A549 (cell line): ENCODE results near the gene CDT1. TPM values are rescaled to one million over a fixed set of nuclear protein-coding genes. Genes with fewer than 3 reads are reported as not detected.

Source experiments
- ATAC-seq, 2 experiments: fragments of 200-7000 bp in 1 of 2; fragments of >200 bp in 1 of 2; cut with Nextera tagmentation in 1 of 2; cut with Tn5 transposase in 1 of 2; 3 replicates each; pipeline versions ENCODE4 v1.8.0 to v1.9.1; 2018 to 2020; ENCODE audit warnings: mild to moderate bottlenecking in 1 of 2, moderate library complexity in 1 of 2
- CTCF ChIA-PET: fragments of 300-600 bp; sonication (Branson Sonifier 250); formaldehyde crosslinking; extraction: SDS; loops from one replicate; lab custom pipeline; 2021; ENCODE audit warnings: antibody characterized with exemption, inconsistent platforms; lab: Yijun Ruan, JAX
- POLR2A ChIA-PET: fragments of 350-600 bp; formaldehyde crosslinking; extraction: SDS; loops from one replicate; lab custom pipeline; 2021; ENCODE audit warnings: antibody characterized with exemption, inconsistent platforms; lab: Yijun Ruan, JAX
- DNase-seq, 2 experiments: peaks; one replicate each; pipeline versions ENCODE4 v3.0.0 to v3.0.0-alpha.2; 2011 to 2016; ENCODE audit warnings: low read depth in 1 of 2, low spot score in 1 of 2
- FAIRE-seq: peaks from 2 replicates; lab custom pipeline; 2011; peaks lifted over from hg19 to GRCh38; lab: Jason Lieb, UNC
- H3K27ac ChIP-seq, 2 experiments: fragments of >200 bp; sonication (Bioruptor Twin); formaldehyde crosslinking; 3 replicates each; pipeline ENCODE4 v1.5.1; 2016 to 2017
- H3K4me1 ChIP-seq: fragments of >200 bp; sonication (Bioruptor Twin); formaldehyde crosslinking; 3 replicates; pipeline ENCODE4 v1.6.1; 2016
- H3K4me2 ChIP-seq: fragments of >200 bp; sonication (Bioruptor Twin); formaldehyde crosslinking; 3 replicates; pipeline ENCODE4 v1.6.1; 2016
- H3K4me3 ChIP-seq: fragments of >200 bp; sonication (Bioruptor Twin); formaldehyde crosslinking; 3 replicates; pipeline ENCODE4 v1.5.1; 2016
- H3K9me3 ChIP-seq: fragments of >200 bp; sonication (Bioruptor Twin); formaldehyde crosslinking; 3 replicates; pipeline ENCODE4 v1.6.1; 2016
- CBX2 ChIP-seq: fragments of 200-600 bp; sonication (generic); IDR thresholded peaks from 2 replicates; pipeline ENCODE4 v1.6.1; 2016; ENCODE audit warnings: low read depth, mild to moderate bottlenecking, borderline replicate concordance
- CEBPB ChIP-seq, 2 experiments: fragments of >200 bp in 1 of 2; sonication (Bioruptor Twin) in 1 of 2; formaldehyde crosslinking in 1 of 2; IDR thresholded peaks; 2 replicates each; pipeline ENCODE4 v1.6.1; 2012 to 2016
- EP300 ChIP-seq, 2 experiments: fragments of >200 bp; sonication (Bioruptor Twin); formaldehyde crosslinking; IDR thresholded peaks; 2 replicates in 1 of 2; 3 replicates in 1 of 2; pipeline ENCODE4 v1.6.1; 2016 to 2017
- ESRRA ChIP-seq: fragments of 150-350 bp; IDR thresholded peaks from 2 replicates; pipeline ENCODE4 v1.6.1; 2014; ENCODE audit warnings: mild to moderate bottlenecking, low read length, borderline replicate concordance
- FOSL2 ChIP-seq, 2 experiments: fragments of 450-650 bp in 1 of 2; fragments of >200 bp in 1 of 2; sonication (Bioruptor Twin) in 1 of 2; formaldehyde crosslinking; IDR thresholded peaks; 2 replicates each; pipeline versions ENCODE4 v1.5.0 to v1.6.1; 2016 to 2020; ENCODE audit warnings: mild to moderate bottlenecking in 1 of 2, moderate library complexity in 1 of 2
- GATA3 ChIP-seq: IDR thresholded peaks from 2 replicates; pipeline ENCODE4 v1.6.1; 2012; ENCODE audit warnings: borderline replicate concordance
- HDAC2 ChIP-seq: fragments of 200-600 bp; sonication (generic); IDR thresholded peaks from 2 replicates; pipeline ENCODE4 v1.6.1; 2016
- HES2 ChIP-seq: fragments of >200 bp; sonication (Bioruptor Twin); formaldehyde crosslinking; IDR thresholded peaks from 2 replicates; pipeline ENCODE4 v1.6.1; 2016
- HOXB13 ChIP-seq: fragments of 250-450 bp; sonication (Bioruptor Pico); IDR thresholded peaks from 2 replicates; pipeline ENCODE4 v1.5.0; 2020; ENCODE audit warnings: low read depth, mild to moderate bottlenecking, moderate library complexity
- KDM5A ChIP-seq: fragments of 200-600 bp; sonication (generic); IDR thresholded peaks from 2 replicates; pipeline ENCODE4 v1.6.1; 2016; ENCODE audit warnings: antibody characterized with exemption, mild to moderate bottlenecking
- MAZ ChIP-seq: fragments of 150-350 bp; IDR thresholded peaks from 2 replicates; pipeline ENCODE4 v1.6.1; 2014; ENCODE audit warnings: antibody characterized with exemption, low read depth, low read length, borderline replicate concordance
- MYC ChIP-seq: IDR thresholded peaks from 2 replicates; pipeline ENCODE4 v1.6.1; 2012; ENCODE audit warnings: mild to moderate bottlenecking, inconsistent platforms, low read length, improper control_type of control experiment, borderline replicate concordance
- NFE2L2 ChIP-seq: fragments of 150-350 bp; conservative IDR thresholded peaks from 2 replicates; pipeline ENCODE4 v1.6.1; 2014; ENCODE audit warnings: low read length
- NPAS2 ChIP-seq: fragments of 250-450 bp; sonication (Bioruptor Pico); IDR thresholded peaks from 2 replicates; pipeline ENCODE4 v1.8.0; 2022; ENCODE audit warnings: mild to moderate bottlenecking, moderate library complexity, borderline replicate concordance
- NR3C1 ChIP-seq: fragments of >200 bp; sonication (Bioruptor Twin); formaldehyde crosslinking; IDR thresholded peaks from 3 replicates; pipeline ENCODE4 v1.6.1; 2017
- PHF8 ChIP-seq: fragments of 200-600 bp; sonication (generic); IDR thresholded peaks from 2 replicates; pipeline ENCODE4 v1.6.1; 2016; ENCODE audit warnings: low read depth, mild to moderate bottlenecking, antibody characterized with exemption, moderate library complexity, borderline replicate concordance
- RAD21 ChIP-seq, 2 experiments: fragments of >200 bp in 1 of 2; sonication (Bioruptor Twin) in 1 of 2; formaldehyde crosslinking in 1 of 2; IDR thresholded peaks in 1 of 2; conservative IDR thresholded peaks in 1 of 2; 2 replicates in 1 of 2; 3 replicates in 1 of 2; pipeline ENCODE4 v1.6.1; 2012 to 2018; ENCODE audit warnings: inconsistent platforms in 1 of 2
- RFX5 ChIP-seq: fragments of 450-650 bp; IDR thresholded peaks from 2 replicates; pipeline ENCODE4 v1.7.1; 2014; ENCODE audit warnings: antibody characterized with exemption, mild to moderate bottlenecking, moderate library complexity
- RNF2 ChIP-seq: fragments of 200-600 bp; sonication (generic); IDR thresholded peaks from 2 replicates; pipeline ENCODE4 v1.6.1; 2016; ENCODE audit warnings: low read depth, mild to moderate bottlenecking, antibody characterized with exemption, moderate library complexity, borderline replicate concordance
- SREBF2 ChIP-seq: fragments of 450-650 bp; IDR thresholded peaks from 2 replicates; pipeline ENCODE4 v1.6.1; 2014; ENCODE audit warnings: mild to moderate bottlenecking, moderate library complexity
- TFCP2L1 ChIP-seq: fragments of 250-450 bp; sonication (Bioruptor Pico); IDR thresholded peaks from 2 replicates; pipeline ENCODE4 v1.5.0; 2021; ENCODE audit warnings: mild to moderate bottlenecking
- USF2 ChIP-seq: fragments of 450-650 bp; IDR thresholded peaks from 2 replicates; pipeline ENCODE4 v1.6.1; 2014; ENCODE audit warnings: antibody characterized with exemption
- ZC3H11A ChIP-seq: fragments of 450-650 bp; IDR thresholded peaks from 2 replicates; pipeline ENCODE4 v1.6.1; 2014; ENCODE audit warnings: antibody characterized with exemption, mild to moderate bottlenecking
- WGBS: methylation state at CpG from one replicate; pipeline ENCODE4 v1.1.6; 2017; ENCODE audit errors: missing lambda C conversion rate; 5-methylcytosine and 5-hydroxymethylcytosine counted together
- polyA plus RNA-seq, 4 experiments: library from polyadenylated mRNA; depleted of rRNA in 3 of 4; stranded (reverse); fragments of >200 nt; fragmentation: RNase III in 1 of 4; extraction: RNeasy Plus Mini Kit Qiagen cat#74134 plus additional on column Dnase treatment in 1 of 4; gene quantifications; 2 replicates in 3 of 4; 3 replicates in 1 of 4; pipeline ENCODE4 v1.2.3, GENCODE V29; 2011 to 2017
- TF ChIP-seq, protein P1 (sequence below): IDR thresholded peaks from 2 replicates; pipeline ENCODE4 v1.6.1; 2012; ENCODE audit warnings: low read depth, borderline replicate concordance
- TF ChIP-seq, protein P2 (sequence below): fragments of >200 bp; sonication (Bioruptor Twin); formaldehyde crosslinking; IDR thresholded peaks from 3 replicates; pipeline ENCODE4 v1.6.1; 2016

Gene CDT1
- polyA plus RNA-seq, 2 of the 4 experiments (the other 2 are of a cell fraction), result 3.8 to 16.0 TPM

DNA sequence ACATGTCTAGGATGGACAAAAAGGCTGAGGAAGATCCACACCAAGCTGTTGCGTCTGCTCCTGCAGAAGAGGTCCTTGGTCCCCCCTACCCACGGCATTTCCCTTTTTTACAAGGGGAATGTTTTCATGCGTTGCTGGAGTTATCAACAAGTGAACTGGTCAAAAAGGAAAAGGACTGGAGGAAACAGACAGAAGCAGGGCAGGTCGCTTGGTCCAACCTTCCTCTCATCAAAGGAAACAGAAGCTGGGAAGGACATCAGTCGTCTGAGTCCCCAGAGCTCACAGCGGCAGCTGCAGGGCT, 44.7 kb upstream of the CDT1 start:
- TF ChIP-seq, protein P1, sequence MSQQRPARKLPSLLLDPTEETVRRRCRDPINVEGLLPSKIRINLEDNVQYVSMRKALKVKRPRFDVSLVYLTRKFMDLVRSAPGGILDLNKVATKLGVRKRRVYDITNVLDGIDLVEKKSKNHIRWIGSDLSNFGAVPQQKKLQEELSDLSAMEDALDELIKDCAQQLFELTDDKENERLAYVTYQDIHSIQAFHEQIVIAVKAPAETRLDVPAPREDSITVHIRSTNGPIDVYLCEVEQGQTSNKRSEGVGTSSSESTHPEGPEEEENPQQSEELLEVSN, result no peak
- no peak for TF ChIP-seq RFX5
- TF ChIP-seq MYC, result no peak
- no peak for TF ChIP-seq HOXB13 (CRISPR knock-in tag)
- TF ChIP-seq NFE2L2, result no peak
- TF ChIP-seq CBX2, result no peak
- no peak for TF ChIP-seq KDM5A
- no peak for TF ChIP-seq PHF8
- TF ChIP-seq NPAS2 (CRISPR knock-in tag), result no peak
- TF ChIP-seq ZC3H11A, result no peak
- no peak for TF ChIP-seq HDAC2
- TF ChIP-seq HES2, result no peak
- TF ChIP-seq EP300 (IDR thresholded peaks at IDR 0.05), result no peak
- no peak for TF ChIP-seq GATA3
- ATAC-seq, result no peak
- FAIRE-seq, result no peak
- CTCF ChIA-PET, result interaction anchor here (1.4 to 31.8 kb wide), 4 partner anchors 11 to 42 kb away, joined by 3 to 596 read pairs (median 5); no protein-coding TSS in a partner anchor
- H3K9me3 ChIP-seq, result no peaks in the 10 kb centered on the region
- no peak overlapping the region for H3K4me3 ChIP-seq
- POLR2A ChIA-PET, result interaction anchor here (0.6 kb wide), 1 partner anchor 36 kb away, joined by 5 read pairs; no protein-coding TSS in a partner anchor
- H3K4me2 ChIP-seq, result no peak overlapping the region
- no peak overlapping the region for H3K27ac ChIP-seq
- WGBS, result 85% methylated on average over 6 of the region's 6 CpGs
- no peak for DNase-seq
- H3K4me1 ChIP-seq, result peaks cover 16% of the 10 kb centered on the region; the same call in 2 of the 3 replicates

DNA sequence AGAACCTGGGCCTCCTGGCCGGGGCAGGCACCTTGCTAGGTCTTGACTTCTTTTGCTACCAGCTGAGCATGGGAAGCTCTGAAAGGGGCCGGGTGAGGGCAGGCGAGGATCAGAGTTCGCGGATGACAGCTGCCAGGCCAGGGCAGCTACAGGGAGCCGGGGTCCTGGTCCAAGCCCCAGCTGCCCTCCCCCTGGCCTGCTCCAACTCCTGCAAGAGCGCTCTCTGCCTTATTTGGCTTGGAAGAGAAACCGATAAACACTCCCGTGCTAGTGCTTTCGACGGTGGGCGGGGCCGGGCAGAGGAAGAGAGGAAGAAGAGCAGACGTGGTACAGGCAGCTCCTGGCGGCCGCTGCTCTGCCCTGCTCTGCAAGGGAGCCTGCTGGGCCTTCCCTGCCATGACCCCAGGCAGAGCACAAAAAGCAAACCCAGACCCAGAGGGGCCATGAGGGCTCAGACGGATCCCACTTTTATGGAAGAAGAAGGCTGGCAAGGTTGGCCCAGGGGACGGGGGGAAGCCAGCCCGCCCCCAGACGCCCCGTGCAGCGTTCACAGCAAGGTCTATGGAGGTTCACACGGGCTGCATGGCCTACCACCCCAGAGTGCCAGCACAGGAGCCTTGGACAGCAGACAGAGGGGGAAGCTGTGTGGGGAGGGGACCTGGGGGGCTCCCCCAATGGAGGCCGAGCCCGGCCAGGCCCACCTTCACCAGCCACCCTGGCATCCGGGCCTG, 44.2 kb upstream of the CDT1 start:
- Histone ChIP-seq H3K9me3 (no peaks in the 10 kb centered on the region), H3K4me2 (no peak overlapping the region), H3K4me1 (peaks cover 17% of the 10 kb centered on the region; the same call in 2 of the 3 replicates), H3K27ac (no peak overlapping the region), H3K4me3 (no peak overlapping the region)
- DNase-seq, result no peak
- 85% methylated on average over 26 of the region's 26 CpGs for WGBS
- no peak for TF ChIP-seq RNF2
- TF ChIP-seq USF2, result no peak
- TF ChIP-seq ZC3H11A, result no peak
- no peak for TF ChIP-seq RAD21 (conservative IDR thresholded peaks at IDR 0.05 in 1 of 2, IDR thresholded peaks at IDR 0.05 in 1 of 2)
- no peak for TF ChIP-seq TFCP2L1
- TF ChIP-seq SREBF2, result no peak
- no peak for TF ChIP-seq MAZ
- TF ChIP-seq CBX2, result no peak
- TF ChIP-seq CEBPB (IDR thresholded peaks at IDR 0.05), result no peak
- TF ChIP-seq ESRRA, result no peak
- TF ChIP-seq NR3C1, result no peak
- TF ChIP-seq KDM5A, result no peak
- no peak for TF ChIP-seq FOSL2 (IDR thresholded peaks at IDR 0.05)
- no peak for TF ChIP-seq FOSL2 (CRISPR knock-in tag; IDR thresholded peaks at IDR 0.05)
- no peak for TF ChIP-seq HDAC2
- TF ChIP-seq, protein P2, sequence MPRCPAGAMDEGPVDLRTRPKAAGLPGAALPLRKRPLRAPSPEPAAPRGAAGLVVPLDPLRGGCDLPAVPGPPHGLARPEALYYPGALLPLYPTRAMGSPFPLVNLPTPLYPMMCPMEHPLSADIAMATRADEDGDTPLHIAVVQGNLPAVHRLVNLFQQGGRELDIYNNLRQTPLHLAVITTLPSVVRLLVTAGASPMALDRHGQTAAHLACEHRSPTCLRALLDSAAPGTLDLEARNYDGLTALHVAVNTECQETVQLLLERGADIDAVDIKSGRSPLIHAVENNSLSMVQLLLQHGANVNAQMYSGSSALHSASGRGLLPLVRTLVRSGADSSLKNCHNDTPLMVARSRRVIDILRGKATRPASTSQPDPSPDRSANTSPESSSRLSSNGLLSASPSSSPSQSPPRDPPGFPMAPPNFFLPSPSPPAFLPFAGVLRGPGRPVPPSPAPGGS, result no peak
- no peak for ATAC-seq
- CTCF ChIA-PET, result interaction anchor here (1.6 to 31.8 kb wide), 4 partner anchors 11 to 41 kb away, joined by 4 to 596 read pairs (median 5); no protein-coding TSS in a partner anchor
- no peak for FAIRE-seq
- POLR2A ChIA-PET, result no interaction called here
